Mesenchymal stem cell (in vitro differentiated cells and primary cell): ENCODE data around the gene ZFP36.

ENCODE experiments used
- DNase-seq: peaks from one replicate; pipeline ENCODE4 v3.0.0-alpha.2; 2013
- H2AFZ ChIP-seq: one replicate; pipeline ENCODE4 v1.6.1; 2013; ENCODE audit warnings: low read depth, mild to moderate bottlenecking, control low read depth, inconsistent platforms, low read length, moderate library complexity
- H2AK5ac ChIP-seq: 2 replicates; pipeline ENCODE4 v1.6.1; 2013; ENCODE audit warnings: low read length, moderate library complexity, mild to moderate bottlenecking, inconsistent platforms; ENCODE audit not compliant: severe bottlenecking
- H2BK120ac ChIP-seq: one replicate; pipeline ENCODE4 v1.6.1; 2013; ENCODE audit warnings: low read depth, mild to moderate bottlenecking, inconsistent platforms, low read length, moderate library complexity
- H2BK12ac ChIP-seq, 2 experiments: one replicate each; pipeline ENCODE4 v1.6.1; 2013; ENCODE audit warnings: inconsistent platforms in 2 of 2, low read length in 2 of 2, mild to moderate bottlenecking in 2 of 2, moderate library complexity in 2 of 2, control low read depth in 1 of 2
- H2BK15ac ChIP-seq: one replicate; pipeline ENCODE4 v1.6.1; 2013; ENCODE audit warnings: mild to moderate bottlenecking, low read depth, inconsistent platforms; ENCODE audit not compliant: poor library complexity, severe bottlenecking
- H2BK5ac ChIP-seq: 2 replicates; pipeline ENCODE4 v1.6.1; 2013; ENCODE audit warnings: low read depth, mild to moderate bottlenecking, low read length, control low read depth, inconsistent platforms; ENCODE audit not compliant: poor library complexity, severe bottlenecking
- H3K14ac ChIP-seq, 2 experiments: one replicate each; pipeline ENCODE4 v1.6.1; 2013; ENCODE audit warnings: inconsistent platforms in 2 of 2, low read length in 2 of 2, control low read depth in 1 of 2, mild to moderate bottlenecking in 1 of 2, moderate library complexity in 1 of 2
- H3K18ac ChIP-seq, 2 experiments: one replicate each; pipeline ENCODE4 v1.6.1; 2013; ENCODE audit warnings: inconsistent platforms in 2 of 2, low read length in 2 of 2, control low read depth in 1 of 2, low read depth in 1 of 2, mild to moderate bottlenecking in 1 of 2
- H3K23ac ChIP-seq, 2 experiments: one replicate each; pipeline ENCODE4 v1.6.1; 2013; ENCODE audit warnings: inconsistent platforms in 2 of 2, low read length in 2 of 2, mild to moderate bottlenecking in 2 of 2, moderate library complexity in 2 of 2, control low read depth in 1 of 2
- H3K27ac ChIP-seq: 2 replicates; pipeline ENCODE4 v1.5.1; 2013; ENCODE audit warnings: mild to moderate bottlenecking, moderate library complexity, low read length, control low read depth, inconsistent platforms; ENCODE audit not compliant: poor library complexity, severe bottlenecking
- H3K27me3 ChIP-seq, 2 experiments: 2 replicates each; pipeline versions ENCODE4 v1.6.1 to v1.7.0; 2013; ENCODE audit warnings: low read length in 2 of 2, mild to moderate bottlenecking in 2 of 2, moderate library complexity in 2 of 2, control low read depth in 1 of 2, inconsistent platforms in 1 of 2; ENCODE audit not compliant: control insufficient read depth in 1 of 2, insufficient read depth in 1 of 2
- H3K36me3 ChIP-seq, 2 experiments: 2 replicates each; pipeline versions ENCODE4 v1.6.1 to v1.7.0; 2013; ENCODE audit warnings: low read length in 2 of 2, control low read depth in 1 of 2, inconsistent platforms in 1 of 2, low read depth in 1 of 2, mild to moderate bottlenecking in 1 of 2; ENCODE audit not compliant: insufficient read depth in 2 of 2, control insufficient read depth in 1 of 2
- H3K4ac ChIP-seq, 2 experiments: one replicate each; pipeline ENCODE4 v1.6.1; 2013; ENCODE audit warnings: inconsistent platforms in 2 of 2, low read length in 2 of 2, mild to moderate bottlenecking in 2 of 2, moderate library complexity in 2 of 2, control low read depth in 1 of 2, low read depth in 1 of 2
- H3K4me1 ChIP-seq: 2 replicates; pipeline ENCODE4 v1.6.1; 2013; ENCODE audit warnings: low read depth, low read length, control low read depth; ENCODE audit not compliant: control insufficient read depth, insufficient read depth
- H3K4me2 ChIP-seq: 2 replicates; pipeline ENCODE4 v1.6.1; 2013; ENCODE audit warnings: low read length, mild to moderate bottlenecking, inconsistent platforms; ENCODE audit not compliant: poor library complexity, severe bottlenecking
- H3K4me3 ChIP-seq, 2 experiments: 2 replicates each; pipeline versions ENCODE4 v1.5.1 to v1.7.0; 2013; ENCODE audit warnings: low read length in 2 of 2, mild to moderate bottlenecking in 2 of 2, control low read depth in 1 of 2, low read depth in 1 of 2; ENCODE audit not compliant: insufficient read depth in 1 of 2
- H3K79me1 ChIP-seq: replicated peaks from 2 replicates; pipeline ENCODE4 v1.6.1; 2013; ENCODE audit warnings: mild to moderate bottlenecking, control low read depth, low read length, inconsistent platforms; ENCODE audit not compliant: poor library complexity, severe bottlenecking
- H3K9ac ChIP-seq: 2 replicates; pipeline ENCODE4 v1.7.0; 2013; ENCODE audit warnings: mild to moderate bottlenecking, low read length, moderate library complexity
- H3K9me3 ChIP-seq: 2 replicates; pipeline ENCODE4 v1.7.0; 2013; ENCODE audit warnings: mild to moderate bottlenecking, low read length; ENCODE audit not compliant: control insufficient read depth
- H4K8ac ChIP-seq: one replicate; pipeline ENCODE4 v1.6.1; 2013; ENCODE audit warnings: inconsistent platforms, mild to moderate bottlenecking, low read length, moderate library complexity
- H4K91ac ChIP-seq: one replicate; pipeline ENCODE4 v1.6.1; 2013; ENCODE audit warnings: mild to moderate bottlenecking, low read length, inconsistent platforms
- WGBS: methylation state at CpG from one replicate; pipeline ENCODE4 v1.1.7; 2013; ENCODE audit warnings: mixed read lengths; 5-methylcytosine and 5-hydroxymethylcytosine counted together

Gene ZFP36

DNA sequence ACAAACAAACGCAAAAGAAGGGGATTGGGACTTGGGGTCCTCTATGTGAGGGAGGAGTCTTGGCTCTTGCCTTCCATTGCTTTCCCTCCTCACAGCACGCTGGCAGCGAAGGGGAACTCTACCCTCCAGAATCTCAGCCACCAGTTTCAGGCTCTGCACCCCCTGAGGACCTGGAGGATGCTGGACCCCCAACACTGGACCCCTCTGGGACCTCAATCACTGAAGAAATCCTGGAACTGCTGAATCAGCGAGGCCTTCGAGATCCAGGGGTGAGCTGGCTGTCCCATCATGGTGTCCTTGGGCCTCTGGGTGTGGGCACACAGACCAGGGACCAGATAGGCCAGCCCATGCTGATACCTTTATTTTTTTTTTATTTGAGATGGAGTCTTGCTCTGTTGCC lies 15.4 kb downstream of the ZFP36 start:
- Histone ChIP-seq H3K4me3 (no peak overlapping the region), H2BK12ac (no peak overlapping the region), H3K9ac (no peak overlapping the region), H4K8ac (no peak overlapping the region), H2AFZ (no peak overlapping the region), H2BK5ac (no peak overlapping the region), H3K4me2 (no peak overlapping the region), H3K79me1 (peaks cover 38% of the 10 kb centered on the region), H3K14ac (no peak overlapping the region), H3K18ac (no peak overlapping the region), H3K27me3 (no peaks in the 10 kb centered on the region), H2AK5ac (no peak overlapping the region), H3K27ac (no peak overlapping the region), H3K36me3 (peaks cover 38 to 89% of the 10 kb centered on the region in 2 experiments), H2BK120ac (no peak overlapping the region), H3K9me3 (no peaks in the 10 kb centered on the region), H3K4ac (no peak overlapping the region), H3K4me1 (peaks cover 5% of the 10 kb centered on the region), H2BK15ac (no peak overlapping the region), H4K91ac (no peak overlapping the region), H3K23ac (no peak overlapping the region)
- WGBS: 96% methylated on average over 5 of the region's 5 CpGs
- DNase-seq: peak; percentile 28

DNA sequence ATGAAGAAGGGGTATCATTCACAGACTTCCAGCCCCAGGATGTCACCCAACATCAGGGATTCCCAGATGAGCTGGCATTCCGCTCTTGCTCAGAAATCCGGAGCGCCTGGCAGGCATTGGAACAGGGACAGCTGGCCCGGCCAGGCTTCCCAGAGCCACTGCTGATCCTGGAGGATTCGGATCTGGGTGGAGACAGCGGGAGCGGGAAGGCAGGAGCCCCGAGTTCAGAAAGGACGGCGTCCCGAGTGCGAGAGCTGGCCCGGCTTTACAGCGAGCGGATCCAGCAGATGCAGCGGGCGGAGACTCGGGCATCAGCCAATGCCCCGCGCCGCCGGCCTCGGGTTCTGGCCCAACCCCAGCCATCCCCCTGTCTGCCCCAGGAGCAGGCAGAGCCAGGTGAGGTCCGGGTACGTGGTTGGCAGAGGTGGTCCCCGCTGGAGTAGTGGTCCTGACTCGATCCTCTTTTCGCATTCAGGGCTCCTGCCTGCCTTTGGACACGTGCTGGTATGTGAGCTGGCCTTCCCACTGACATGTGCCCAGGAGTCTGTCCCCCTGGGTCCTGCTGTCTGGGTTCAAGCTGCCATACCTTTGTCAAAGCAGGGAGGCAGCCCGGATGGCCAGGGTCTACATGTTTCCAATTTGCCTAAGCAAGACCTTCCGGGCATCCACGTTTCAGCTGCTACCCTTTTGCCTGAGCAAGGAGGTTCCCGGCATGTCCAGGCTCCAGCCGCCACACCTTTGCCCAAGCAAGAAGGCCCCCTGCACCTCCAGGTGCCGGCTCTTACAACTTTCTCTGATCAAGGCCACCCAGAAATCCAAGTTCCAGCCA lies 16.8 kb downstream of the ZFP36 start:
- H3K36me3 ChIP-seq: peaks cover 38 to 74% of the 10 kb centered on the region in 2 experiments
- peaks cover 9% of the 10 kb centered on the region for H3K4me1 ChIP-seq
- DNase-seq: peak; percentile 21
- H2AK5ac ChIP-seq: no peak overlapping the region
- H2AFZ ChIP-seq: no peak overlapping the region
- H3K9ac ChIP-seq: no peak overlapping the region
- H3K27me3 ChIP-seq: no peaks in the 10 kb centered on the region
- H3K18ac ChIP-seq: no peak overlapping the region
- no peak overlapping the region for H2BK12ac ChIP-seq
- H3K4ac ChIP-seq: no peak overlapping the region
- H3K9me3 ChIP-seq: no peaks in the 10 kb centered on the region
- 97% methylated on average over 35 of the region's 35 CpGs for WGBS
- no peak overlapping the region for H2BK15ac ChIP-seq
- H2BK120ac ChIP-seq: no peak overlapping the region
- H4K8ac ChIP-seq: no peak overlapping the region
- H3K23ac ChIP-seq: no peak overlapping the region
- H2BK5ac ChIP-seq: no peak overlapping the region
- H3K14ac ChIP-seq: no peak overlapping the region
- H3K79me1 ChIP-seq: peaks cover 35% of the 10 kb centered on the region
- no peak overlapping the region for H3K4me2 ChIP-seq
- H3K27ac ChIP-seq: no peak overlapping the region
- H4K91ac ChIP-seq: no peak overlapping the region
- H3K4me3 ChIP-seq: no peak overlapping the region

DNA sequence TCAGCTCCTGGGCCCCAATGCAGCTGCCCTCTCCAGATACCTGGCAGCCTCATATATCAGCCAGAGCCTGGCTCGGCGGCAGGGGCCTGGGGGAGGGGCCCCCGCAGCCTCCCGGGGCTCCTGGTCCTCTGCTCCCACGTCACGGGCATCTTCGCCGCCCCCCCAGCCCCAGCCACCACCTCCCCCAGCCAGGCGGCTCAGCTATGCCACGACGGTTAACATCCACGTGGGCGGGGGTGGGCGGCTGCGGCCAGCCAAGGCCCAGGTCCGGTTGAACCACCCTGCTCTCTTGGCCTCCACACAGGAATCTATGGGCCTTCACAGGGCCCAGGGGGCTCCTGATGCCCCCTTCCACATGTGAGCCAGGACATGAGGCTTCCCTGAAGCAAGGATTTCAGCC lies 18.3 kb downstream of the ZFP36 start:
- H2AFZ ChIP-seq: no peak overlapping the region
- peaks cover 22% of the 10 kb centered on the region for H3K4me1 ChIP-seq
- peaks cover 30 to 60% of the 10 kb centered on the region in 2 experiments for H3K36me3 ChIP-seq
- no peak overlapping the region for H3K18ac ChIP-seq
- H3K27ac ChIP-seq: no peak overlapping the region
- peaks cover 29% of the 10 kb centered on the region for H3K79me1 ChIP-seq
- no peak overlapping the region for H4K8ac ChIP-seq
- H3K9ac ChIP-seq: no peak overlapping the region
- H3K4ac ChIP-seq: no peak overlapping the region
- H3K27me3 ChIP-seq: no peaks in the 10 kb centered on the region
- H2BK15ac ChIP-seq: no peak overlapping the region
- no peak overlapping the region for H3K23ac ChIP-seq
- no peak overlapping the region for H3K4me3 ChIP-seq
- no peak overlapping the region for H2BK5ac ChIP-seq
- H3K9me3 ChIP-seq: no peaks in the 10 kb centered on the region
- 97% methylated on average over 16 of the region's 16 CpGs for WGBS
- no peak for DNase-seq
- no peak overlapping the region for H3K4me2 ChIP-seq
- no peak overlapping the region for H3K14ac ChIP-seq
- no peak overlapping the region for H2BK120ac ChIP-seq
- no peak overlapping the region for H2BK12ac ChIP-seq
- H2AK5ac ChIP-seq: no peak overlapping the region
- no peak overlapping the region for H4K91ac ChIP-seq

DNA sequence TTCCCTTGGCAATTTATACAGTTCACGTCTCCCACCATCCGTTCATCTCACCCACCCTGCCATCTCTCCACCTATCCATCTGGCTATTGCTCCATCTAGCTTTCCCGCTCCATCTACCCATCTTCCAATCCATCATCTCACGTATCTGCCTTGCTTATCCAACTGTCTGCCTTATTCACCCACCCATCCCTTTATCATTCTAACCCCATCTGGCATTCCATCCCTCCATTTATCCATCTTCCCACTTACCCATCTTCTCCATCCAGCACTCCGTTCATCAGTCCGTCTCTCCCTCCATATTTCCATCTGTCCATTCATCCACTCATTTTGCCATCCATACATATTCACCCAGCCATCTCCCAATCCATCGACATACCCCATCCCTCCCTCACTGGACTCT lies 19.1 kb downstream of the ZFP36 start:
- H3K18ac ChIP-seq: no peak overlapping the region
- H3K14ac ChIP-seq: no peak overlapping the region
- no peak overlapping the region for H3K27ac ChIP-seq
- 95% methylated on average over 7 of the region's 7 CpGs for WGBS
- no peaks in the 10 kb centered on the region for H3K27me3 ChIP-seq
- no peak overlapping the region for H4K8ac ChIP-seq
- no peak overlapping the region for H3K4me3 ChIP-seq
- no peak overlapping the region for H2BK15ac ChIP-seq
- H4K91ac ChIP-seq: no peak overlapping the region
- H2BK120ac ChIP-seq: no peak overlapping the region
- H3K4me1 ChIP-seq: peaks cover 25% of the 10 kb centered on the region
- peaks cover 24 to 53% of the 10 kb centered on the region in 2 experiments for H3K36me3 ChIP-seq
- no peaks in the 10 kb centered on the region for H3K9me3 ChIP-seq
- H3K4ac ChIP-seq: no peak overlapping the region
- H2AFZ ChIP-seq: no peak overlapping the region
- peak; percentile 28 for DNase-seq
- no peak overlapping the region for H3K4me2 ChIP-seq
- H3K23ac ChIP-seq: no peak overlapping the region
- peak overlapping the region; percentile 73 for H2AK5ac ChIP-seq
- H2BK12ac ChIP-seq: no peak overlapping the region
- H2BK5ac ChIP-seq: no peak overlapping the region
- no peak overlapping the region for H3K9ac ChIP-seq
- H3K79me1 ChIP-seq: peaks cover 24% of the 10 kb centered on the region
